ENCODE results near the gene ARHGAP23. TPM values are rescaled to one million over a fixed set of nuclear protein-coding genes. Genes with fewer than 3 reads are reported as not detected.
"Not testable (repeated sequence)": the region's sequence is repeated elsewhere in the genome, so short reads cannot be mapped to it uniquely, and the experiment has no call there.

The ARHGAP23 gene
- total RNA-seq, 1 experiment from 2014 or later, result 40.0 TPM

GRCh38 chr17:38420518-38420917 lies 7.7 kb upstream of the ARHGAP23 start:
- no peak for DNase-seq (ENCODE audit: low read depth)

DNA sequence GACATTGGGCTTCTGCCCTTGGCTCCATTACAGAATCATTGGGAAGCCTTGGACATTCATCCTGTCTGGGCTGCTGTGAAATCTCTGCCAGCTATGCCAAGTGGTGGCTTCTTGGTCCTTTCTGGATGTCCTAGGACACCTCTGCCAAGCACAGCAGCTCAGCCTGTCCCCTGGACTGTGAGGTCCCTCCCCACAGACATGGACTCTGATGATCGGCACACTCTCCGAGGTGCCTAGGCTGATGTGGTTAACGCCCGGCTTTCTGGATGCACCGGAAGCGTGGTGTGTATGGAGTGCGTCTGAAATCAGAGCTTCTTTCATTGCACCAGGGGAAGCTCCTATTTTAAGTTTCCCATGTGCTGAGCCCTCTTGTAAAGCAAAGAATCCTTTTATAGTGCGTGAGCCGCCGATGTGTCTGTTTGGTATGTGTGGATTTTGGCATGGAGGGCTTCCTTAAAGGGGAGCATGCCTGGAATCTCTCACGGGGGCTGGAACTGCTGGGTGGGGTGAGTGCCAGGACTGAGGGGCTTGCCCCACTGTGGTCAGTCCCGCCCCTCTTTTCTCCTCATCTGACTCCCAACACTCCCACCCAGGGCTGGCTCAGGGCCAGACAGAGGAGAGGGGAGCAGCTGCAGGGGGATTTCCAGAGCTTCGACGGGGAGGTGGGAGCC lies 7.0 kb upstream of the ARHGAP23 start:
- no peak for DNase-seq (ENCODE audit: low read depth)

DNA sequence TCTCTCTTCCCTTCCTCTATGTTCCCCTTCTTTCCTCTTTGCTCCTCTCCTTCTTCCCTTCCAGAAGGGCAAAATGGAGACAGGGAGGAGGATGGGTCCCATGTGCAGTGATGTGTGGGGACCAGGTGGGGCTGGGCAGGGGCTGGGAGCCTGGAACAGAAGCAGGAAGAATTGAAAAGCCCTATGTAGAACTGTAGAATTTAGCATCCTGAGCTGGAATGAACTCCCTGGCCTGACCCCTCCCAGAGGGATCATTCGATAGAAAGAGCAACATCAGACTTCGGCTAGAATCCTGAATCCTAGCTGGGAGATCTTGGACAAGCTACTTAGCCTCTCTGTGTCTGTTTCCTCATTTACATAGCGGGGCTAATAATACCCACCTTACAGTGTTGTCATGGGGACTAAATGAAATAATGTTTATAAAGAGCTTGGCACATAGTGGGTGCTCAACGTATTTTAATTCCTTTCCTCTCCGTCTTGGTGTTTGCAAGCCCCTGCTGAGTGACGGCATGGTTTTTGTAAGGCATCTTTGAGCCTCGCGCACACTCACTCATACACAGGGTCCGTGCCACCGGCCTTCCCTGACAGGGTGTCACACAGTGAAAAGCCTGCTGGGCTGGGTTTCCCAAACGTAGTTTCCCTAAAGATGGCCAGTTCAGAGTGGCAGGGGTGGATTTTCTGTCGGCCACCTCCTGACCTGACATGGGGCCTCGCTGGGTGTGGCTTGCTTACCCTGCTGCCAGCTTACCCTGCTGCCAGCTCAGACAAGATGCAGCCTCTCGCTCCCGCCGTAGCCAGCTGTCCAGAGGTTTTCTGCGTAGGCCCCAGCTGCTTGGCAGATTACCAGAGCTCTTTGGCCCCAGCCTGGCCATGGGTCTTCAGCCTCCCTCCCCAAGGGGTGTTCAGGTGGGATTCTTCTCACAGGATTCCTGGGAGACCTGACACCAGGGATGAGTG lies 6.1 kb upstream of the ARHGAP23 start:
- DNase-seq (ENCODE audit: low read depth), result no peak

GRCh38 chr17:38424297-38424972 lies 3.8 kb upstream of the ARHGAP23 start:
- no peak for DNase-seq (ENCODE audit: low read depth)

DNA sequence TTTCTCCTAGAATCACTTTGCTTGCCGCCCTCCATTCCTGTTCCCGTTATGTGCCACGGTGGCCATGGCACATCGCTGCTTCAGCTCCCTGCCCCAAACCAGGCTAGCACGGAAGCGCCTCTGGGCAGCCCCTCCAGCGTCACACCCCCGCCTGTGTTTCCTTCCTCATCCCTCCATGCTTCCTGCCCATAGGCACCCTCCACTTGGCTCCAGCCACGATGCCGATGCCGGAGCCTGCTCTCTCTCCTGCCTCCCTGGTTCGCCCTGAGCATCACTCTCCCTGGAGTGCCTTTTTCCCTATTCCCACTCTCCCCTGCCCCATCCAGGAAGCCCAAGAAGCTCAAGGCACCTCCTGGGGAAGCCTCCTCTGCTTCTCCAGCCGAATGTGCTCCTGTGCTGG lies 3.2 kb upstream of the ARHGAP23 start:
- DNase-seq (ENCODE audit: low read depth), result no peak

DNA sequence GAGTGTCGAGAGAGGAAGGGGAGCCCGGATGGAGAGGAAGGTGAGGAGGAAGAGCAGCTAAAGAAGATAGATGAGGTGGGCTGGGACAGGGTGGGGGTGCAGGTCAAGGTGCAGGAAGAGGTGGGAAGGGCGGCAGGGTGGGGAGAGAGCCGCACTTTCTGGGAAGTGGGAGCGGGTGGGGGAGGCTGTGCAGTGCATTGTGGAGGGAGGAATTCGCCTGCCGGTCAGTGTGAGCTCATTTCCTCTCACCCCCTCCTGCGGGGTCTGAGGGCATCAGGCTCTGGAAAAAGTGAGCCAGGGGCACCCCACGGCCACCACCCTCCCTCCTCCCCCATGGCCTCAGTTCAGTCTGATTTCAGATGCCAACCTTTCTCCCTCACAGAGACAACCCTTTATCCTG lies 2.5 kb upstream of the ARHGAP23 start:
- DNase-seq (ENCODE audit: low read depth), result peak; percentile 48

DNA sequence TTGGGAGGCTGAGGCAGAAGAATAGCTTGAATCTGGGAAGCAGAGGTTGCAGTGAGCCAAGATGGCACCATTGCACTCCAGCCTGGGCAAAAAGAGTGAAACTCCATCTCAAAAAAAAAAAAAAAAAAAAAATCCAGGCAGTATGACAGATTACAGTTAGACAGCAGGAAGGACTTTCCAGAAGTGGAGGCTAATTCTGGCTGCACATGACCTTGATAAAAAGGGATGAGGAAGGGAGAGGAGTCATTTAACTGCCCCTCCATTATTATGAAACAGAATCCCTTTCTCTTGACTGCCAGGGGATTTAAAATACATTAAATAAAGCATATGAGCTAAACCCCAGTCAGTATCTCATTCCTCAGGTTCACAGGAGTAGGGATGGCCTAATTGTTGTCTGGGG lies 1.8 kb upstream of the ARHGAP23 start:
- no peak for DNase-seq (ENCODE audit: low read depth)

DNA sequence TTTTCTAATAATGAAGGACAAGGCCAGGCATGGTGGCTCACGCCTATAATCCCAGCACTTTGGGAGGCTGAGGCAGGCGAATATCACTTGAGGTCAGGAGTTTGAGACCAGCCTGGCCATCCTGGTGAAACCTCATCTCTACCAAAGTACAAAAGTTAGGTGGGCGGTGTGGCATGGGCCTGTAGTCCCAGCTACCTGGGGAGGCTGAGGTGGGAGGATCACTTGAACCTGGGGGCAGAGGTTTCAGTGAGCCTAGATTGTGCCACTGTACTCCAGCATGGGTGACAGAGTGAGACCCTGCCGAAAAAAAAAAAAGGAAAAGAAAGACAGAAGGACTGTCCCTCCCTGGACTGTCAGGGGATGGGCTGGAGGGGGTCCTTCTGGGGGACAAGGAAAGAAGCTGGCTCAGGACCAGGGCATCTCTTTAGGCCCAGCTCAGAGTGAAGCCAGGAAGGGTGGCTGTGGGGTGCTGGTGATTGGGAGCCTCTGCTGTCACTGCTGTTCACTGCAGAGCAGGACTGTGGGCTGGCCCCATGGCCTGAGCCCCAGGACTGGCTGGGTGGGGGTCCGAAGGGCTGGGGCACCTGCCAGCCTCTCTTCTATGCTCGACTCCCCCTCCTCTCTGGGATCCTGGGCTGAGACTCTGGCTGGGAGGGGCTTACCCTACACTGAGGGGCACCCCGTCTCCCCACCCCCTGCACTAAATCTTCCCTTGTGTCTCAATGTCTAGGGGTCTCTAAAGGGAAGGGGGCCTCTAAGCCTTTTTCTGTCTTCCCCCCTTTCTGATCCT lies 909 bp upstream of the ARHGAP23 start:
- no peak for DNase-seq (ENCODE audit: low read depth)

- peak; percentile 68 for DNase-seq (ENCODE audit: low read depth)
Observed at GRCh38 chr17:38428643-38429371, 543 bp downstream of the ARHGAP23 start.

GRCh38 chr17:38429476-38430100 lies 1.3 kb downstream of the ARHGAP23 start:
- no peak for DNase-seq (ENCODE audit: low read depth)

DNA sequence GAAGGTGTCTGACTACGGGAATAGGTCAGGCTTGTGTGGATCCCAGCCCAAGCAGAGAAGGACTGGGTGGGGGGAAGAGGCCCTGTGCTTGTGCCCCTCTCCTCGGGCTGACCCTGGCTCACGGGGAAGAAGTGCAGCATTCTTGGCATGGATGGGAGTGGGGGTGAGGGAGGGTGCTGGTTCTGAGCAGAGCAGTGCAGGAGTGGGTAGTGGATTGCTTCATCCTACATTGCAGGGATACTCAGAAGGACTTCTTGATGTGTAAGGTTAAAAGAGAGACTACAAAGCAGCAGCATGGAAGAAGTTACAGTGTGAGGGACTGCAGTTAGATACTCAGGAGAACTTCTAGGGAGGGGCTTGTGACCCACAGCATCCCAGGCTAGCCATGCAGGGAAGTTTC lies 2.1 kb downstream of the ARHGAP23 start:
- DNase-seq (ENCODE audit: low read depth), result no peak

DNA sequence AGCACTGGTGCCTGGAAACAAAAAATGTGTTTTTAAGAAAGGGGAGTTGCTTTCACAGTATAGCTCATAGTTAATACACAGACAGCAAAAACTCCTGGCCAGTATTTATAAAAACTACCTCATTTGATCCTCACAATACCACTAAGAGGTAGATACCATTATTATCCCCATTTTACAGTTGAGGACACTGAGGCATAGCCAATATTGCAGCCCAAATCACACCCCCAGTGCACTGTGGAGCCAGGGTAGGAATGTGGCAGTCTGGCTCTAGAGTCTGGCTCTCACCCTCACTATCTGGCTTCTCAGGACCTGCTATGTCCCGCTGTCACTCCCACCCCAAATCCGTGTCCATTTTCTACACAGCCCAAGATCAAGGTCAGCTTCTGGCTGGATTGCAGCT lies 2.6 kb downstream of the ARHGAP23 start:
- DNase-seq (ENCODE audit: low read depth), result no peak

GRCh38 chr17:38431346-38432145 lies 3.3 kb downstream of the ARHGAP23 start:
- DNase-seq (ENCODE audit: low read depth), result no peak

- DNase-seq (ENCODE audit: low read depth), result no peak
Observed at GRCh38 chr17:38434178-38434665, 6.0 kb downstream of the ARHGAP23 start.

DNA sequence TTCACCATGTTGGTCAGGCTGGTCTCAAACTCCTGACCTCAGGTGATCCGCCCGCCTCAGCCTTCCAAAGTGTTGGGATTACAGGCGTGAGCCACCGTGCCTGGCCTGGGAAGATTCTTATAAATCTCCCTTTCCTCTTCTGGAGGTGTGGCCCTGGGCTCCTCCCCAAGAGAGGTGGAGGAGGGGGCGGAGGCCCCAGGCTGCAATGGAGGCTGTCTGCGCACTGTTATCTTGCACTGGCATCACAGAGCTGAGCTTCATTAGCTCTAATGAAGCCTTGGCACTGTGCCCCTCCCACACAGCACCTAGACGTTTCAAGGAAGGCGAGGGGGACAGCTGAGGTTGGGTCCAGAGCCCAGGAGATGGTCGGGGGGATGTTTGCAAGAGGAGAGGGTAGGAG lies 7.5 kb downstream of the ARHGAP23 start:
- DNase-seq (ENCODE audit: low read depth), result no peak

DNA sequence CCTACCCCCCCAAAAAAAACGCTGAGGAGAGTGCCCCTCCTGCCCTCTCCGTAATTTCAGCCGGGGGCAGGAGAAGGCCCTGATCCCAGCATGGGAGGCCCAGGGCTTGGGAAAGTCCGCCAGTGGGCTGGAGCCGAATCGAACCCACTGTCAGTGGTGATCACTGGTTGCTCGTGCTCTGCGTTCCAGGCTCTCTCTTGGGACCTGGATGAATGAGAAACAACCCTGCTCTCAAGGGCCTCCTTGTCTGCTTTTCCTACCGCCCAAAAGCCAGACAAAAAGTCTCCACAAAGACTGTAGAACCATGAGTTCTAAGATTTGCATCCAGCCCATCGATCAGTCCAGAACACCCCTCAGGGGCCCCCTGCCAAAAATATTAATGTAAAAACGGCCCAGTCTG lies 8.1 kb downstream of the ARHGAP23 start:
- no peak for DNase-seq (ENCODE audit: low read depth)

DNA sequence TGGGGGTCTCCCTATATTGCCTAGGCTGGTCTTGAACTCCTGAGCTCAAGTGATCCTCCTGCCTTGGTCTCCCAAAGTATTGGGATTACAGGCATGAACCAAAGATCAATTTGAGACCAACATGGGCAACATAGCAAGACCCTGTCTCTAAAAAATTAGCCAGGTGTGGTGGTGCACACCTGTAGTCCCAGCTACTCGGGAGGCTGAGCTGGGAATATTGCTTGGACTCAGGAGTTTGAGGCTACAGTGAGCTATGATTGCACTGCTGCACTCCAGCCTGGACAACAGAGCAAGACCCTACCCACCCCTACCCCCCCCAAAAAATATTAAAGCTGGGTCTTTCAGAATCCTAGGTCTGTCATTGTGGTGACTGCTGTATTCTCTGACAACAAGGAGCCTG lies 9.0 kb downstream of the ARHGAP23 start:
- not testable (repeated sequence) for DNase-seq (ENCODE audit: low read depth)

- no peak for DNase-seq (ENCODE audit: low read depth)
Observed at GRCh38 chr17:38439436-38439835, 11.2 kb downstream of the ARHGAP23 start.

Measured in HT1080 (cell line).